ENCODE results near the gene HLA-DMA. TPM values are rescaled to one million over a fixed set of nuclear protein-coding genes. Genes with fewer than 3 reads are reported as not detected.

HLA-DMA gene
- total RNA-seq, 1 experiment from 2014 or later: 2.8 TPM

- ATAC-seq (no peak), DNase-seq (ENCODE audit: low read depth, low spot score) (no peak)
- in situ Hi-C loops (cut with HindIII; ENCODE audit: low pct_unique_long_range_greater_than_20kb, low sequenced_read_pairs): no loop called here
- no peaks in the 10 kb centered on the region for H3K36me3 ChIP-seq (ENCODE audit: control insufficient read depth, insufficient read depth, low read length)
- no peak overlapping the region for H3K27ac ChIP-seq (ENCODE audit: low read length)
- BruUV-seq (replicated peaks): no TSS peak
- TF ChIP-seq CTCF (IDR thresholded peaks at IDR 0.05): no peak
- no peak for TF ChIP-seq TCF7L2 (IDR thresholded peaks at IDR 0.05; ENCODE audit: low read depth, low read length)
- TF ChIP-seq REST (IDR thresholded peaks at IDR 0.05; ENCODE audit: insufficient read depth in 1 of 2, low read depth in 2 of 2, low read length in 1 of 2): no peak
- no peak for TF ChIP-seq SIN3A (IDR thresholded peaks at IDR 0.05; ENCODE audit: borderline replicate concordance, insufficient read depth, low read depth, low read length)
- TF ChIP-seq POLR2AphosphoS5 (IDR thresholded peaks at IDR 0.05; ENCODE audit: low read depth, low read length): no peak
- intact Hi-C loops (cut with micrococcal nuclease; ENCODE audit: unreplicated experiment): no loop called here
- ChIA-PET POLR2A (no interaction called here), CTCF (no interaction called here)
- H3K9me3 ChIP-seq (ENCODE audit: control insufficient read depth, insufficient read depth, low read depth, low read length): no peaks in the 10 kb centered on the region
- H3K27me3 ChIP-seq (ENCODE audit: control insufficient read depth, insufficient read depth, low read length): no peaks in the 10 kb centered on the region
- no peak overlapping the region for H3K4me3 ChIP-seq (ENCODE audit: low read depth in 2 of 2, low read length in 2 of 2)
- H3K4me1 ChIP-seq (ENCODE audit: control insufficient read depth, insufficient read depth, low read length): no peaks in the 10 kb centered on the region
Observed at GRCh38 chr6:32950010-32950409, 2.9 kb downstream of the HLA-DMA start.

- POLR2A ChIA-PET: no interaction called here
- BruUV-seq (replicated peaks): no TSS peak
- intact Hi-C loops (cut with micrococcal nuclease; ENCODE audit: unreplicated experiment): loop anchor here (5.0 kb wide), 1 partner anchor 62 kb away; no protein-coding TSS in a partner anchor
Observed at GRCh38 chr6:32949113-32949512, 3.8 kb downstream of the HLA-DMA start.

More at GRCh38 chr6:32949113-32949512, 3.8 kb downstream of the HLA-DMA start:
- ATAC-seq (no peak), DNase-seq (ENCODE audit: low read depth, low spot score) (no peak)
- Histone ChIP-seq H3K36me3 (ENCODE audit: control insufficient read depth, insufficient read depth, low read length) (no peaks in the 10 kb centered on the region), H3K27ac (ENCODE audit: low read length) (no peak overlapping the region), H3K4me3 (ENCODE audit: low read depth in 2 of 2, low read length in 2 of 2) (no peak overlapping the region), H3K4me1 (ENCODE audit: control insufficient read depth, insufficient read depth, low read length) (no peaks in the 10 kb centered on the region), H3K9me3 (ENCODE audit: control insufficient read depth, insufficient read depth, low read depth, low read length) (no peaks in the 10 kb centered on the region), H3K27me3 (ENCODE audit: control insufficient read depth, insufficient read depth, low read length) (no peaks in the 10 kb centered on the region)
- TF ChIP-seq SIN3A (IDR thresholded peaks at IDR 0.05; ENCODE audit: borderline replicate concordance, insufficient read depth, low read depth, low read length): no peak
- TF ChIP-seq CTCF (IDR thresholded peaks at IDR 0.05): no peak
- TF ChIP-seq POLR2AphosphoS5 (IDR thresholded peaks at IDR 0.05; ENCODE audit: low read depth, low read length): no peak
- no peak for TF ChIP-seq REST (IDR thresholded peaks at IDR 0.05; ENCODE audit: insufficient read depth in 1 of 2, low read depth in 2 of 2, low read length in 1 of 2)
- no peak for TF ChIP-seq TCF7L2 (IDR thresholded peaks at IDR 0.05; ENCODE audit: low read depth, low read length)
- CTCF ChIA-PET: no interaction called here
- in situ Hi-C loops (cut with HindIII; ENCODE audit: low pct_unique_long_range_greater_than_20kb, low sequenced_read_pairs): no loop called here
